Measurements from ENCODE around the gene CBLB.
A peak's percentile ranks its signal among the peaks of the same experiment; 100 is the strongest.

CBLB gene

DNA sequence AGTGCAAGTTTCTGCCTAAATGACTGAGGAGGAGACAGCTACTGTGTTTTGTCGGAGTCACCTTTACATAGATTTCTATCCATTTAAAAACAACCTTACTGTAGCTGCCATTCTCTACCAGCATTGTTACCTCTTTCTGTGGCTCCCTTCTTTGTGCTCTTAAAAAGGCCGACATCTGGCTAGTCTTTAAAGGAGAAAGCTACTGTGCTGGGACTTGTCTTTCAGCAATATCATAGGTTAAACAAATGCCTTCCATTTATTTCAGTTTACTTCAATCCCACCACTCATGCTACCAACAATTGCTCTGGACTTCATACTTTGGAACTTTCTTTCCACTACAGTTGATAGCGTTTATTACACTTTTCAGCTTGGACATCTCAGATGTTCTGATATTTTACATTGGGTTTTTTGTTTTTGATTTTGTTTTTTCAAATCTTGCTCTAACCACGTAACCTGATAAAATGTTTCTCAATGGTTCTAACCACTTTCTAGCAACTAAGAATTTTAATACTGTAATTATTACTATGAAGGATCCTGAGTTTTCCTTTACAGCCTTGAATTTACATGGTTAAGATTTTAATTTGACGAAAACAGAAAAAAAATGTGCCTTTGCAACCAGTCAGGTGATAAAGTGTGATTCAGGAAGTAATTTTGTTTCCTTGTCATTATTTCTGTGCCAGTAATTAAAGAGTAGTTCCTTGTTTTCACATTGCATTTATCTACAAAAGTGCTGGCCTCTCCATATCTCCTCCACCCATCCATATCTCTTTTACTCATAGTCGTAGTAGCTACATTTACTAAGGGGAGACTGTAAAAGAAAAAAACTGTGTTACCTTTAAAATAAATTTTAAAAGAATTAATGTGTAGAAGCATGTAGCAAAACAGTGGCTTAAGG is 1.3 kb upstream of the CBLB start:
- no peak for DNase-seq (ENCODE audit: low read depth in 3 of 3)

DNA sequence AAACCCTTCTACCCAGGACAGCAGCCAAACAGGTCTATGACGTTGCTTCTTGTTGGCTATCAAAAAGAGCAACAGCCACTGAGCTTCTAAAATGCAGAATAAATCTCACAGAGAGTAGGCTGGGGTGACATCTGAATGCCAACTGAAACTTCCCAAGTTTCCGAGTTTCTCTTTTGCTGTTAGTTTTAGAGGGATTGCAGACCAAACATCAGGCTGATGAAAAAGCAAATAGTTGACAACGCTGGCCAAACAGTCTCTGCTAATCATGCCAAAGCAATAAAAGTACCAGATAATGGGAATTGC is 670 bp upstream of the CBLB start:
- no peak for DNase-seq (ENCODE audit: low read depth in 3 of 3)

DNA sequence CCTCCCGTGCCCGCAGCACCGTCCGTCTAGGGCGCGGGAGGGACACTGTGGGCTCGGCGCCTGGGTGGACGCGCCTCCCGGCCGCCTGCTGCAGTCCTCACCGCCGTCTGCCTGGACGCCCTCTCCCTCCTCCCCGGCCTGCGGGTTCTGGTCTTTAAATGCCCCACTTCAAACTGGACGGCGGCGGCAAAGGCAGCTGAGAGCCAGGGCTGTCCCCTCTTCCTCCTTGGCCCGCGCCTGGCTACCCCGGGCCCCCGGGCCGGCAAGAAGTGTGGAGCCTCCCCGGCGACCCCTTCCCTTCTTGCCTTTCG is 426 bp downstream of the CBLB start:
- peak in 1 of 3 experiments; percentile 5 for DNase-seq (ENCODE audit: low read depth in 3 of 3)

DNA sequence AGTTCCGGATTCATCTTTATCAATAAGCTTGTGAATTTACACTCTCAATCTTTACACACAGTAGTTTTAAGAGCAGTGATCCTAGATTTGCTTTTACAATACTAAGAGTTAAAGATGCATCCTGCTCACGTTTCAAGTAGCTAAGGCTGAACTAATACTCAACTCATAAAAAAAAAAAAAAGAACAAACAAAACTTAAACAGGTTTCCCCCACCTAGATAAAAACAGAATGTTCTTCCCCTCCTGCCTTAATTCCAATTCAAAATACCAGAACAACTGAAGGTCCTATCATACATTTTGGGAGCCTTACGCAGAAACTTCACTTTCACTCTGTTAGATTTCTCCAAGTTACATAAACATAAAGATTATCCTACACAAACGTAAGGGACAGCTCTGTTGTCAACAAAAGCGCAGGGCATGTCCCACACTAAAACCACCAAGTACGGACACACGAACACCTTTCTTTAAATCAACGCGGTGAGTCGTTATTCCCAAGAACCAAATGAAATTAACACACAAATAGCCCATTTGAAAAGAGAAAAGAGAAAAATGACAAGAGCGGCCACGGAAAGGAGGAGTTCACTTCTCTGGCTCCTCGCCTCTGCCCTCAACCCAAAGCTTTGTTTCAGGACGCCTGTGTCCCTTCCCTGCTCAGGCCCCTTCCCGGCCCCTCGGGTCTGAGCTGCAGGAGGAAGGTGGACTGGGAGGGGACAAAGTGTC is 941 bp downstream of the CBLB start:
- peak in 1 of 3 experiments; percentile 9 for DNase-seq (ENCODE audit: low read depth in 3 of 3)

DNA sequence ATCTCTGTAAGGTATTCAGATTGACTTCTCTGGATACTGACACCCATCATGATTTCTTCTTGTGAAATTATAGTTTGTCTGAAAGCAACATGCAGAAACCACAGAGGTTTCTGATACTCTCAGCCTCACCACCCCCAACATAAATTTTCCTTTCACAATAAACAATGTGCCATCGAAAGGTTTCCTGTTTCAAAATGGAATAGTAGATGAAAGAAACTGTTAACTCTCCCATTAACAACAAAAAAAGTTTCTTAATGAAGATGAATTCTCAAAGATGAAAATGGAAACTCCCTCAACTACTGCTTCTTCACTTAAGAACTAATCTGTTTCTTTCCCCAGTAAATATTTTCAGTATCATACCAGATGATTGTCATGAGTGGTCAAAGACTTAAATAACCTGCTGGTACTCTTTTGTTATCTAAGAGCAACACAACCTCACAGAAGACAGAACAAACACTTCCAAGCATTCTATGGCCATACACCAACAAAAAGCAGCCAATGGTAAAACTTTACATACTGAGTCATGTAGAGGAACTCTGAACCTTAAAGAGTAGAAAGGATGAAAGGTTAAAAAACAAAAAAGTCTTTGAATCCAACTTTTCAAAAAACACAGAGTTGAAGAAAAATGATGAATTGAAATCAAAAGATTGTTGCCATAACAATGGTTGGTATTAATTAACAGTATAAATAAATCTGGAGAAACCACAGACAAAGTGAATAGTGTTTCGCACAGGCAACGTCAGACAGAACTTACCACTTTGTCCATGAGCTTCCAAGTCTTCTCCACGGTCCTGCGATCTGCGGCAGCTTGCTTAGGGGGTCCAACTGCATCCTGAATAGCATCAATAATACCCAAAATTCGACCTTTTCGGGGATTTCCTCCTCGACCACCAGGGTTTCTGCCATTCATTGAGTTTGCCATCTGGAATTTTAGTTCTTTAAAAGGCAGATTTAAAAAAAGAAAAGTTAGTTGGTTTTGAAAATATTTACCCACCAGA is 1.9 kb downstream of the CBLB start:
- DNase-seq (ENCODE audit: low read depth in 3 of 3), result no peak

DNA sequence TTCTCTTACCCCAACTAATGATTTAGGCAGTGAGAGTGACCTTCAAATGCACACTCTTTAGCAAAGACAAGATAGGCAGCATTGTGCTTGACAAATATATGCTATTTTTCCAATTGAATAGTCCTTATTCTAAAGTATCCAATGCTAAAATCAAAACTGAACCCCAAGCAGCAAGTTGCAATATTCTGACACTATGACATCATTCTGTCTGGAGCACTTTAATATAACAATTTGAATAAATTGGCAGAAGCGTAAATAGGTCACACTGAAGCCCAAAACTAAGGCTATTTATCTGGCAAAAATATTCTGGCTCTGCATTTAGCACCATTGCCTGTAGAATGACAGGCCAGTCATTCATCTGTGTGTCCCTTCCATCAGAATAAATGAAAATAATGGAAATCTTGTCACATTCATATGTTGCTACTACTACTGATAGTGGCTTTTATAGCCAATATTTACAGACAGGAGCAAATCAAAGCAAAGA is 2.9 kb downstream of the CBLB start:
- DNase-seq (ENCODE audit: low read depth in 3 of 3), result no peak

DNA sequence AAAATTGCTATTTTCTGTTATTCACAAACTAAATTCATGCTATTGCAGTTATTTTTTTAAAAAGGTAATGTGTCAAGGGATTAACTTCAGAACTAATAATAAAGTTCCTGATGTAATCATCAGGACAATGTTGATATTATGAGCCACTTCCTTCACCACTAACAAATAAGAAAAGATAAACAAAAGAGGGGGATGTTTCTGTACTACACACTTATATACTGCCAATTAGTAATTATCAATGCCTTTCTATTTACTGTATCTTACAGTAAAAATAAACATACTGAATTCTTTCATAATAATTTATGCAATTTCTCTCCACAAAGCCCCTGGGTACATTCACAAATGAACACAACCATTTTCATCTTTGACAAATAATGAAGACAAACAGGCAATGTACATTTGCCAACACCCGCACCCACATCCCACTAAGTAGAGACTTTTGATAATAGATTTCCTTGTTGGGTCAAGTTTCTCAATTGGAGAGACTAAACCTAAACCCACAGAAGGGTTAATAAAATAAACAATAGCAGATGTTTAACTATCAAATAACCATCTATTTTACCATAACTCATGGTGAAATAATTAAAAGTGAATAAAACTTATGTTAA is 3.7 kb downstream of the CBLB start:
- DNase-seq (ENCODE audit: low read depth in 3 of 3), result no peak

DNA sequence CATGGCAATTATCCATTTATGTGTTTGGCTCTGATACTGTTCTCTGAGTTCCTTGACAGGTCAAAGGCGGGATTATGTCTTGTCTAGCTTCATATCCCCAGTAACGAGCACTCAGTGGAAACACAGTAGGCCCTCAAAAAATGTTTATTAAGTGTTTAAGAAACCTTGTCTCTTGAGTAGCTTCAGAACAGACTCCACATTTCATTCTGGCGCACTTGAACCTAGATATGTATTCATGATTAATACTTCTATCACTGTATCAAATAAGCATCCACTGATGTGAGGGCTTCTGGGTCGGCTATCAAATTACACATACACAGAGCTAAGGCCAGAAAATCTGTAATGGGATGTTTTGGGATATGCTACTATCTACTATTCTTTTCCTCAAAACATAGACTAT is 4.6 kb downstream of the CBLB start:
- DNase-seq (ENCODE audit: low read depth in 3 of 3), result no peak

DNA sequence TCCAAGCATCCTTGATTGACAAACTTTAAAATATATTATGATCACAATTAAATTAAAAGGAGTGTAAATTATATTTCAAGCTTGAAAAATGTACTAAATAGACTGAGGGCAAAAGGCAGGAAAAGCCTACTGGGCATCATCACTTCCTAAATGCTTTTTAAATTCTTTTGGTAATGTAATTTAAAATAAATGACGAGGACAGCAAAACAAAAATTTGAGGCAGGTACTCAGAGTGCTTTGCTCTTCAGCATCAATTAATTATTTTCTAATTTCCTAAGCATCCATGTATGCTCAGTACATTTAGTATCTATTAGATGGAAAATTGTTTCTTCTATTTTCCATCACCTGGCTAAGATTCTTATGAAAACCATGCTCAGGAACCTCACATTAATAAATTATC is 5.2 kb downstream of the CBLB start:
- DNase-seq (ENCODE audit: low read depth in 3 of 3), result no peak

DNA sequence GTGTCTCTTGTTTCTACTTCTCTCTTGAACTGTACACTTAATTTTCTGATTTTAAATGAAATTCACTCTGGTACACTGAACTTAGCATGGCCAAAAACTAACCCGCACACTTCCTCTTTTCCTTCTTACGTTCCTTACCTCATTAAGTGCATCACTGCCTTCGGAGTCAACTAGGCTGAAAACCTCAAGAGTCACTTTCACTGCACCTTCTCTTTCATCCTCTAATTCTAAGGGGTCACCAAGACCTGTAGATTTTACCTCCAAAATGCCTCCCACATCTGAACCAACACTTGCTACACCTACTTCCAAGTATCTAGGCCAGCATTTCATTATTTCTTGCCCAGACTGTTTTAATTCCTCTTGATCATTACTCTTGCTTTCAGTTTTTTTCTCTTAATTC is 6.6 kb downstream of the CBLB start:
- DNase-seq (ENCODE audit: low read depth in 3 of 3), result no peak

DNA sequence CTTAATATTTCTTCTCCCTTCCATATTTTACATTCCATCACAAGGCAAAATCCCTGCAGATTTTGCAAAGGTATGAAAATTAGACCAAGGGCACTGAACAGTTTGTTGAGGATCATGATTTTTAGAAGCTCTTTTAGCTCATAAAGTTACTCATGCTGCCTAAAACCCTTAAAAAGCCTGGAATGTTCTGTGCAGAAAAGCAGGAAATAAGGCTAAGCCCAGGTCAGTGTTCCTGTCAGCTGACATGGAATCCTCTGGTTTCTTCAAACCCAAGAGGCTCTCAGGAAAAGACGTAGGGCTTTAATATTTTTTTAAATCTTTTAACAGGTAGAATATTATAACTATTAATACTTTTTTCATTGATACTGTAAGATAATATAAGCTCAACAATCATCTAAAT is 8.2 kb downstream of the CBLB start:
- DNase-seq (ENCODE audit: low read depth in 3 of 3), result no peak

DNA sequence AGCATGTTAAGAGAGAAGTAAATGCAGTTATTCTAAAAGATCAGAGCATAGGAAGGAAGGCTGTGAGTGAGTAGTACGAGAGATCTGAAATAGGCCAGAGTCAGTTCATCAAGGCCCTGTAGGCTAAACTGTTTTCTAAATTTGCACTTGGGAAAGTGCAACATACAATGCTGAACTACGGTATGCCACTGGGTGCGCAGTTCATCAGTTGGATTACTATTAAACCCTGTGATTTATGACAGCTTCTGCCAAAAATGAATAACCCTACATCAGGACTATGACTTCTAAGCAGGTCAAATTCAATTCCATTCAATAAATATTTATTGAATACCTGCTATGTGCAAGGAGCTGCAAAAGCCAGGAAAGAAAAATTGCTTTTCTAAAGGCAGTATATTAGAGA is 10.8 kb downstream of the CBLB start:
- DNase-seq (ENCODE audit: low read depth in 3 of 3), result no peak

DNA sequence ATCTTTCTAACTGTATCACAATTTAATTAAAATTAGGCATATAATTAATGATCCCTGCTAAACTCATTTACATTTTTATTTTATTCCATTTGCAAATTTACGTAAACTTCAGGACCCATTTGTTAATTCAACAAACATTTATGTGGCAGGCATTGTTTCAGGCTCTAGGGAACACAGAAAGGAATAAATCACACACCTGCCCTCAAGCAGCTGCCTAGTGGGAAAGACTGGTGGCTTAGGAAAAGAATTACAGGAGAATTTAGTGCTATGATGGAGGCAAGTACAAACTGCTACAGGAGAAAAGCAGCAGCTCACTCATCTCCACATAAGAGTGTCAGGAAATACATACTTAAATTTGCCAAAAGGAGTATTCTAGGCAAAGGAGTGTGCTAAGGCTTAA is 11.2 kb downstream of the CBLB start:
- no peak for DNase-seq (ENCODE audit: low read depth in 3 of 3)

DNA sequence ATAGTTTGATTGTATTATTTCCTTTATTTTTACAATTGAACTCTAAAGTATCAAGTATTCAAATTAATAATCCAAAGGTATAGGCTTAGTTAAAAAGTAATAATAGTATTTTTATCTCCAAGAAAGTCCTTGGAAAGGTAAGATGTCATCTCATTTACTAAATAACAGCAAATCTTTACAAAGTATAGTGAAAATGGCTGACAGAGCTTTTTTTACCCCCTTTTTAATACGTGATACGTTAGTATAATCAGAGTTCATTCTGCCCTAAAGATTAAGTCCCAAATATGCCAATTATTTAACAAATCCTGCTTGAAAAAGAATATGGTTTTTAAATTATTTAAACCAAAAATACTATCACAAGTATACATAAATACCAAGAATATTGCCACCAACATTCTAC is 12.2 kb downstream of the CBLB start:
- no peak for DNase-seq (ENCODE audit: low read depth in 3 of 3)

DNA sequence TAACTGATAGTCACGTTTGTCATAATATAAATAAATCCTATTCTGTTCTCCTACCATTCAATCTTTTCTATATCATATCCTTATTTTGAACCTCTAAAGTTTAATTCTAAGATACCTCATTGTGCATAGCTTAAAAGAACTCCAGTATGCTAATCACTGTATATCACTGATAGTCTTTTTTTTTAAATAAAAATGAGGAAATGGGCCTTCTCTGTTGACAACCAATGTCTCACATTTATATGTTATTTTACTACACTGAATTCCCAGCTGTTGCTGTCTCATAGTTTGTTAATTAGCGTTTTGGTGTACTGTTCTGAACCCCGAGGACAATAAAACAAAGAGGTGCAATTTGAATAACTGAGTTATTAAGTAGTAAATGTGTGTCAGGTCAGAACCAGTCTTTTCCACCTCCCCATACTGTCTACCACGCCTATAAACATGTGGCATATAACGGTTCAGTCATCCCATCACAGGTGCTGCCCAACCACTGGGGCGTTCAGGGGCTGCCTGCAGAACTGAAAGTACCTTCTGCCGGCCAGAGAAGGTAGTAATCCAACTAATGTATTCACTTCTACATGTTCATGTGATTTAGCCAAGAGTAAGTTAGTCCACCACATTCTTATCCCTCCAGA is 14.9 kb downstream of the CBLB start:
- no peak for DNase-seq (ENCODE audit: low read depth in 3 of 3)

DNA sequence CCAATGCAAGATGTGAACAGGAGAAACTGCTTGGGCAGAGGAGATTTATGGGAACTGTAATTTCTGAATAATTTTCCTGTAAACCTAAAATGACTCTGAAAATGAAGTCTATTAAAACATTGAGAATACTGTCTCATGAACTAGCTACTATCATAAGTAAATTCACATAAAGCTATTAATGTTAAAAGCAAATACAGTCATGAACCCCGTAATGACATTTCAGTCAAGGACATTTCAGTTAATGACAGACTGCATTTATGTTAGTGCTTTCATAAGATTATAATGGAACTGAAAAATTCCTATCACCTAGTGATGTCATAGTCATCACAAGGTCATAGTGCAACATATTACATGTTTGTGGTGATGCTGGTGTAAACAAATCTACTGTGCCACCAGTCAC is 17.2 kb downstream of the CBLB start:
- DNase-seq (ENCODE audit: low read depth in 3 of 3), result no peak

DNA sequence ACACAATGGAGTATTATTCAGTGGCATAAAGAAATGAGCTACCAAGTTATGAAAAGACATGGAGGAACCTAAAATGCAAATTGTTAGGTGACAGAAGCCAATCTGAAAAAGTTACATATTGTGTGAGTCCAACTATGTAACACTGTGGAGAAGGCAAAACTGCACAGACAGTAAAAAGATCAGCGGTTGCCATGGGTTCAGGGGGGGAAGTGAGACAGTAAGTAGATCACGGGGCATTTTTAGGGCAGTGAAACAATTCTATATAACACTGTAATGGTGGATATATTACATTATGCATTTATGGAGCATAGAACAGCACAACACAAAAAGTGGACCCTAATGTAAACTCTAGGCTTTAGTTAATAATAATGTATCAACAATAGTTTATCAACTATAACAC is 17.6 kb downstream of the CBLB start:
- no peak for DNase-seq (ENCODE audit: low read depth in 3 of 3)

DNA sequence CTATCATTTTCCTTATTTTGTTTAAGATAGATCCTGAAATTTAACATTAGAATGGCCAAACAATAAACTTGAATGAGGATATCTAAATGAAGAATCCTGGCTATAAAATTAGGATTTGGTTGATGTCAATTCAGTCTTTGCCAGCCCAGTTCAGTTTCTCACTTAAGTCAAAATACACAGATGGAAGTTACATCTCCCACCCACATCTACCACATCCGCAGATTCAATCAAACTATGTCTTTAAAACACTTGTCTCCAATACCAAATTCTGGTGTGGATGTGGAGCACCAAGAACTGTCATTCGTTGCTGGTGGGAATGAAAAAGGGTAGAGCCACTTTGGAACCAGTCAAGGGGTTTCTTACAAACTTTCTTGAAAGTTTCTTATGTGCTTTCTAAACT is 18.2 kb downstream of the CBLB start:
- DNase-seq (ENCODE audit: low read depth in 3 of 3), result no peak

DNA sequence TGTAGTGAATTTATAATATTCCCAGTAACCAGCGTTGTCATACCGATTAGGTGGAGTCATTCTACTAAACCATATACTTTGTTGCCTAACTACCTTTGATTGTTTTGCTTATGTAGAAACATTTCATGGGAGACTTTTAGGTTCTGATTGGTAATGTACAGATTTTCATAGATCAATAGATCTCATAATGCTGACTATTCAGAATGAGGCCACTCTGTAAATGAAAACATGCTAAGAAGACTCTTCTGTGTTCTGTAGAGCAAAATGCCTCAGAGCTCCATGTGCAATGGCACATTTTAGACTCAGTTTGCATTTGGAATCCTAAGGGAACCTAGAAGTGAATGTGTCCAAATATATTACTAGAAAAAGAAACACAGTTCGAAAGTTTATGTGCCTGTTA is 20.0 kb downstream of the CBLB start:
- DNase-seq (ENCODE audit: low read depth in 3 of 3), result no peak

DNA sequence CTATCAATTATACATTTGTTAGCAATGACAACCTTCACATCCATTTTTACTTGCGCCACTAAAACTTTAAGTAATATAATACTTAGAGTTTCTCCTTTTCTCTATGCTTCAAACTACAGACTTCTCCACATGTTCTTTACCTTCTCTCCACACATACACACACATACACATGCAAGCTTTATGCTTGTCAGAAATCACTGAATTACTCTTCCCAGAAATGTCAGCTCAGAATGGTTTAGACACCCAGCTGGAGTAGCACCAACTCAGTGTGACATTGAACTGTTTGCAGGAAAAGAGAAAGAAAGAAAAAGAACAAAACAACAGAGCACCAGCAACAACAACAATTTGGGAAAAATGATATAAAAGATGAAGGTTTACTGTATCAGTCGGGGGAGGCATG is 20.9 kb downstream of the CBLB start:
- no peak for DNase-seq (ENCODE audit: low read depth in 3 of 3)

DNA sequence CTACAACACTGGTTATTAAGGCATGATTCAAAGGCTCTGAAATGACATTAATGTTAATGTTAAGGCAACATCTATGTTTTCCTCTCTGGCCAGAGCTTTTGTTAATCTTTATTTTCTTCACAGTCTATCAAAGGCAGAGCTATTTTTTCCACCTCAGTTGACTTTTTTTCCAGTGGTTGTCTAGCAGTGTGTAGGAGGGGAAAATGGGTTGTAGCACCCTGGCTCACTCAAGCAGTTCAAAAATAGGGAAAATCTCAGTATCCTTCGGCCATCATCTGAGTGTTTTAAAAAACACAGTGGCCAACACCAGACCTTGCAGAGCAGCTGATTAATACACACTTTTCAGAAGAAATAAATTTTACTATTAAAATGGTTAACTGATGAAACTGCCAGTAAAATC is 21.4 kb downstream of the CBLB start:
- DNase-seq (ENCODE audit: low read depth in 3 of 3), result no peak
